Measurements from ENCODE around the gene SPAG17.

GRCh38 chr1:118018060-118018459 lies 167.0 kb downstream of the SPAG17 start:
- no peak for TF ChIP-seq CTCF (IDR thresholded peaks at IDR 0.05)
- no peak for TF ChIP-seq POLR2A (IDR thresholded peaks at IDR 0.05)
- no peak for TF ChIP-seq POLR2AphosphoS5 (IDR thresholded peaks at IDR 0.05)
- no peak for TF ChIP-seq EP300 (IDR thresholded peaks at IDR 0.05)

Measured in sigmoid colon (tissue), 4 donors.